Measurements from ENCODE around the gene RFC4. TPM values are rescaled to one million over a fixed set of nuclear protein-coding genes. Genes with fewer than 3 reads are reported as not detected.
"Not testable (repeated sequence)": the region's sequence is repeated elsewhere in the genome, so short reads cannot be mapped to it uniquely, and the experiment has no call there.

The RFC4 gene
- total RNA-seq, 1 experiment from 2014 or later: 75.7 TPM

GRCh38 chr3:186832276-186832675 lies 26.0 kb upstream of the RFC4 start:
- Histone ChIP-seq H3K27ac (no peak overlapping the region), H3K27me3 (replicated peaks) (peaks cover 34% of the 10 kb centered on the region), H3K9me3 (replicated peaks) (no peaks in the 10 kb centered on the region), H3K36me3 (no peaks in the 10 kb centered on the region), H3K4me3 (no peak overlapping the region), H3K4me1 (replicated peaks) (peaks cover 5% of the 10 kb centered on the region; the same call in 1 of the 2 replicates)
- no peak for DNase-seq (ENCODE audit: low read depth in 1 of 2, low spot score in 2 of 2)

- Histone ChIP-seq H3K9me3 (replicated peaks) (no peaks in the 10 kb centered on the region), H3K36me3 (no peaks in the 10 kb centered on the region), H3K27ac (no peak overlapping the region), H3K4me1 (replicated peaks) (peaks cover 6% of the 10 kb centered on the region; the same call in 1 of the 2 replicates), H3K27me3 (replicated peaks) (peaks cover 34% of the 10 kb centered on the region), H3K4me3 (no peak overlapping the region)
- no peak for DNase-seq (ENCODE audit: low read depth in 1 of 2, low spot score in 2 of 2)
Observed at GRCh38 chr3:186831798-186832197, 25.5 kb upstream of the RFC4 start.

GRCh38 chr3:186828340-186828739 lies 22.1 kb upstream of the RFC4 start:
- no peak for DNase-seq (ENCODE audit: low read depth in 1 of 2, low spot score in 2 of 2)
- H3K27ac ChIP-seq: no peak overlapping the region
- peaks cover 6% of the 10 kb centered on the region; the same call in 1 of the 2 replicates for H3K4me1 ChIP-seq (replicated peaks)
- peaks cover 28% of the 10 kb centered on the region for H3K27me3 ChIP-seq (replicated peaks)
- H3K9me3 ChIP-seq (replicated peaks): no peaks in the 10 kb centered on the region
- no peak overlapping the region for H3K4me3 ChIP-seq
- no peaks in the 10 kb centered on the region for H3K36me3 ChIP-seq

DNA sequence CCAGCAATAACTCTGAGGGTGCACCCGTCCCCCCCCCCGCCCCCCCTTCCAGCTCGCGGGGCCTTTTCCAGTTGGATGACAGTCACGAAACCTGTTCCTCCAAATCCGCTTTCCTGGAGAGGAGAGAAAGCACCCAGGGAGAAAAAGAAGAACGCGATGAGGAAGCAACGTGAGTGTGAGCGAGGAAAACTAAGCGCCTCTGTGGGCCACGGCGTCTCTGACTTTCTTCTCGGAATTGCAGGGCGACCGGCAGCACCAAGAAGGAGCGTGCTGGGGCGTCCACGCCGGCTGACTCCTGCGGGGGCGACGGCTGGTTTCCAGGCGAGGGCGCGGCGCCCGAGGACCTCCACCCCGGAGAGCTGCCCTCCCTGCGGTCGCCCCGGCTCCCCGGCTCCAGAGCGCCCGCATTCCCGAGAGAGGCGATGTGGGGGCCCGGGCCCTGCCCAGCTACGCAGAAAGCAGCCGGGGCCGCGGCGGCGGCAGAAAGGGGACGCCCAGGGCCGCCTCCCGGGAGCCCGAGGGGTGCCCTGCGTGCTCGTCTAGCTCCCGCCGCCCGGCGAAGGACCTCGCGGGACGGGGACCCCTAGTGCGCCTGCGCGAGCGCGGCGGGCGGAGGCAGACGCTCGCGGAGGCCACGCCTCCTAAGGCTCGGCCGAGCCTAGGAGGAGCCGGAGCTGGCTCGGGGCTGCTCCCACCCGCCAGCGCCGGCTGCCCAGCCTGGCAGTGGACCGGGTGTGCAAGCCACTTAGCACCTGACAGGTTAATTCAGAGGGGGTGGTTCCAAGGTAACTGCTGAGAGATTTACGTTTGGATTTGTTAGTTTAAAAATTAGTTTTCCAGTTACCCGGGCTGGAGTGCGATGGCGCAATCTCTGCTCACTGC lies 20.9 kb upstream of the RFC4 start:
- Histone ChIP-seq H3K4me1 (replicated peaks) (peaks cover 9% of the 10 kb centered on the region), H3K27ac (no peak overlapping the region), H3K27me3 (replicated peaks) (peaks cover 18% of the 10 kb centered on the region), H3K9me3 (replicated peaks) (no peaks in the 10 kb centered on the region), H3K4me3 (peak overlapping the region; percentile 47), H3K36me3 (no peaks in the 10 kb centered on the region)
- DNase-seq (ENCODE audit: low read depth in 1 of 2, low spot score in 2 of 2): peak; percentile 71 to 74

- peaks cover 15% of the 10 kb centered on the region for H3K4me1 ChIP-seq (replicated peaks)
- no peak overlapping the region for H3K27ac ChIP-seq
- H3K4me3 ChIP-seq: no peak overlapping the region
- H3K27me3 ChIP-seq (replicated peaks): peaks cover 17% of the 10 kb centered on the region
- DNase-seq (ENCODE audit: low read depth in 1 of 2, low spot score in 2 of 2): no peak
- no peaks in the 10 kb centered on the region for H3K9me3 ChIP-seq (replicated peaks)
- H3K36me3 ChIP-seq: no peaks in the 10 kb centered on the region
Observed at GRCh38 chr3:186826410-186826975, 20.2 kb upstream of the RFC4 start.

- no peak for DNase-seq (ENCODE audit: low read depth in 1 of 2, low spot score in 2 of 2)
- no peaks in the 10 kb centered on the region for H3K36me3 ChIP-seq
Observed at GRCh38 chr3:186825872-186826409, 19.7 kb upstream of the RFC4 start.

GRCh38 chr3:186825294-186825821 lies 19.1 kb upstream of the RFC4 start:
- Histone ChIP-seq H3K36me3 (no peaks in the 10 kb centered on the region), H3K4me1 (replicated peaks) (peaks cover 15% of the 10 kb centered on the region), H3K27ac (no peak overlapping the region), H3K4me3 (no peak overlapping the region), H3K27me3 (replicated peaks) (peaks cover 13% of the 10 kb centered on the region), H3K9me3 (replicated peaks) (no peaks in the 10 kb centered on the region)
- no peak for DNase-seq (ENCODE audit: low read depth in 1 of 2, low spot score in 2 of 2)

More at GRCh38 chr3:186825872-186826409, 19.7 kb upstream of the RFC4 start:
- no peaks in the 10 kb centered on the region for H3K9me3 ChIP-seq (replicated peaks)
- H3K4me1 ChIP-seq (replicated peaks): peaks cover 15% of the 10 kb centered on the region
- peaks cover 17% of the 10 kb centered on the region for H3K27me3 ChIP-seq (replicated peaks)
- H3K27ac ChIP-seq: no peak overlapping the region
- H3K4me3 ChIP-seq: no peak overlapping the region

DNA sequence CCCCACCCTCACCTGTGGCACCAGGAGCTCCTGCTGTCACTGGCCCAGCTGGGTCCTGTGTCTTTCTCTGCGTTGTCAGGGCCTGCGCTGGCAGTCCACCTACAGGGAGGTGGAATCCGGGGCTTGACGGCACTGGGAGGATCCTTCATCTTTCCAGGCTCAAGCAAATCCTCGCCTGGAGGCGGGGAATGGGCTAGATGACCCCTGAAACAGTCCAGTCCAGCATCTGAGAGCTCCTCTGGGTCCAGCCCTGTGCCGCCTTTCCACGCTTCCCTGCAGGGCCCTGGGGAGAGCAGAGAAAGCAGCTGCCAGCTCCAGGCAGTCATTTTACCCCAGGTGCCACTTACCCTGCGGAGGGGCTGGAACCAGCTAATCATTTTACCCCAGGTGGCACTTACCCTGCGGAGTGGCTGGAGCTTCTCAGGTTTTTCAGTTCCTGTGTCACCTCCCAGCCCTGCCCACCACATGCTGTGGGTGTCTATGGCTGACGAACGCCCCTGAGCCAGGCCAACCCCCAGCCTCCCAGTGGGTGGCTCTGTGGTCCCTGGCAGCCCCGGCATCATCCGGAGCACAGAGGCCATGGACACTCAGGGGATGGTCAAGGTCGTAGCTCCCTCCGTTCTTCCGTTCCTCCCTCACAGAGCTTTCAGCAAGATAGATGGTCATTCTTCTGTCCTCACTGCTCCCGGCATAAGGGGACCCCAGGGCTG lies 18.3 kb upstream of the RFC4 start:
- no peak for DNase-seq (ENCODE audit: low read depth in 1 of 2, low spot score in 2 of 2)
- no peaks in the 10 kb centered on the region for H3K9me3 ChIP-seq (replicated peaks)
- H3K36me3 ChIP-seq: no peaks in the 10 kb centered on the region
- H3K4me1 ChIP-seq (replicated peaks): peaks cover 15% of the 10 kb centered on the region
- H3K4me3 ChIP-seq: no peak overlapping the region
- no peak overlapping the region for H3K27ac ChIP-seq
- H3K27me3 ChIP-seq (replicated peaks): peaks cover 9% of the 10 kb centered on the region

DNA sequence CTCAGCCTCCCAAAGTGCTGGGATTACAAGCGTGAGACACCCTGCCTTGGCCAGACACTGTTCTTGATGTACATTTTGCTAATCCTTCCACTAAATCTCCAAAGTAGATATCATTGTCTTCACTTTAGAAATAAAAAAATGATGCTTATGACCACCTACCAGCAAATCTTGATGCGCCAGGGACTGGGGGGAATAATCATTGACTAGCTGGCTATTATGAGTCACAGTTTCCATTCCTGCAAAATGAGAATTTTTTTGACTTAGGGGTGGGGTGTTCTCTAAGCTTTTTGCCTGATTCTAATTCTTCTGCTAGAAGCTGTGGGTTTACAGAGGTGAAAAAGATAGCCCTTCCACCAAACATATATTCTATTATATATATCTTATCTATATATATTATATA lies 17.1 kb upstream of the RFC4 start:
- H3K4me3 ChIP-seq: no peak overlapping the region
- peaks cover 8% of the 10 kb centered on the region for H3K27me3 ChIP-seq (replicated peaks)
- no peak overlapping the region for H3K27ac ChIP-seq
- peaks cover 15% of the 10 kb centered on the region for H3K4me1 ChIP-seq (replicated peaks)
- no peaks in the 10 kb centered on the region for H3K9me3 ChIP-seq (replicated peaks)
- no peaks in the 10 kb centered on the region for H3K36me3 ChIP-seq
- DNase-seq (ENCODE audit: low read depth in 1 of 2, low spot score in 2 of 2): peak in 1 of 2 experiments; percentile 16

- not testable (repeated sequence) for H3K27me3 ChIP-seq (replicated peaks); DNase-seq (ENCODE audit: low read depth in 1 of 2, low spot score in 2 of 2); H3K9me3 ChIP-seq (replicated peaks); H3K27ac ChIP-seq; H3K4me3 ChIP-seq; H3K36me3 ChIP-seq
- H3K4me1 ChIP-seq (replicated peaks): peaks cover 12% of the 10 kb centered on the region
Observed at GRCh38 chr3:186822388-186822759, 16.1 kb upstream of the RFC4 start.

DNA sequence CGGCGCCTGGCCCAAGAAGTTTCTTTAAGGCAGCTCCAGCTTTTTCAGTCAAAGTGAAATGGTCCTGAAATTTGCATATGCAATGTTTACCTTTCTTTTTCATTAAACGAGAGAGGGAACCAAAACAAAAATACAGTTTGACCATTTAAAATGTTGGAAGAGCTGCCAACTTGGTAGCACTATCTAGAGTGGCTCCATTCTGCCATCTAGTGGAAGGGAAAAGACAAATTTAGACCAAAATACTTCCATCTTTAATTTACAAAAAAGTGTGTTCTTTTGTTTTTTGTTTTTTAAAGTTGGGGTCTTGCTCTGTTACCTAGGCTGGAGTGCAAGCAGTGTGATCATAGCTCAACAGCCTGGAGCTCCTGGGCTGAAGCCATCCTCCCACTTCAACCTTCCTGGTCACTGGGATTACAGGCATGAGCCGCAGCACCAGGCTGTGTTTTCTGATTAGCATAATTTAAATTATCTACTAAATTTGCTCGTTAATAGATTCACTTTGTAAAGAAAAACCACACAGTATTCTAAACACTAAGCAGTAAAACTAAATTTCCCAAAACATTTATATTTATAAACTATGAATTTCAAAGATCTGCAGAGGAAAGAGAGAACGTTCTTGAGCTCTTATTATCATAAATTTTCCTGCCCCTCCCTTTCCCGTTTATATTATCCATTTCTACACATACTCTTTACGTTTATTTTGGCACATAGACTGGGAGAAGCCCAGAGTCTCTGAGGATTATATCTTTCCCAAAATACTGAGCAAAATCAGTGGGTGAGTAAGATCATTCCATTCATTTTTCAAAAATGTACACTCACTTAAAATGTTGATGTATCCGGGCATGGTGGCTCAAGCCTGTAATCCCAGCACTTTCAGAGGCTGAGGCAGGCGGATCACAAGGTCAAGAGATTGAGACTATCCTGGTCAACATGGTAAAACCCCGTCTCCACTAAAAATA lies 15.4 kb upstream of the RFC4 start:
- Histone ChIP-seq H3K9me3 (replicated peaks) (no peaks in the 10 kb centered on the region), H3K4me1 (replicated peaks) (peaks cover 9% of the 10 kb centered on the region), H3K27me3 (replicated peaks) (no peaks in the 10 kb centered on the region; the same call in 1 of the 2 replicates), H3K4me3 (no peak overlapping the region), H3K27ac (no peak overlapping the region), H3K36me3 (no peaks in the 10 kb centered on the region)
- DNase-seq (ENCODE audit: low read depth in 1 of 2, low spot score in 2 of 2): peak in 1 of 2 experiments; percentile 20

DNA sequence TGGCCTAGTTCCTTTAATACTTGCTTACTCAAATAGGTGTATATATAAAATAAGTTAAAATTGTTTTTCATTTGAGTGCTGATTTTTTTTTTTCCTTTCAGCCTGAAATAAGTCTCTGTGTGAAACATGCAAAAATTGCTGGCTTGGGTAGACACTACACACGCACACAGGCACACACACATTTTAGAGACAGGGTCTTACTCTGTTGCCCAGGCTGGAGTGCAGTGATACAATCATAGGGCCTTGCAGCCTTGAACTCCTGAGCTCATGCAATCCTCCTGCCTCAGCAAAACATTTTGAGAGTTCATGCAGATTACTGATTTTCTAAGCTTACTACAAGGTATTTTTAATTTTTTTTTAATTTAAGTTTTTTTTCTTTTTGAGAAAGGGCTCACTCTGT lies 12.7 kb upstream of the RFC4 start:
- DNase-seq (ENCODE audit: low read depth in 1 of 2, low spot score in 2 of 2): no peak
- Histone ChIP-seq H3K4me1 (replicated peaks) (peaks cover 13% of the 10 kb centered on the region), H3K27me3 (replicated peaks) (no peaks in the 10 kb centered on the region), H3K9me3 (replicated peaks) (no peaks in the 10 kb centered on the region), H3K36me3 (no peaks in the 10 kb centered on the region), H3K4me3 (no peak overlapping the region), H3K27ac (no peak overlapping the region)

GRCh38 chr3:186818516-186818915 lies 12.2 kb upstream of the RFC4 start:
- no peaks in the 10 kb centered on the region for H3K9me3 ChIP-seq (replicated peaks)
- peaks cover 13% of the 10 kb centered on the region for H3K4me1 ChIP-seq (replicated peaks)
- H3K27me3 ChIP-seq (replicated peaks): no peaks in the 10 kb centered on the region
- no peak overlapping the region for H3K27ac ChIP-seq
- no peak for DNase-seq (ENCODE audit: low read depth in 1 of 2, low spot score in 2 of 2)
- no peaks in the 10 kb centered on the region for H3K36me3 ChIP-seq
- no peak overlapping the region for H3K4me3 ChIP-seq
